Activated CD8-positive, alpha-beta T cell treated with anti-CD3 and anti-CD28 coated beads for 36 hours (primary cell): ENCODE results near the gene PSMD6. TPM values are rescaled to one million over a fixed set of nuclear protein-coding genes. Genes with fewer than 3 reads are reported as not detected.

Source experiments
- ATAC-seq: fragments of 200-7000 bp; cut with Tn5 transposase; one replicate; pipeline ENCODE4 v1.10.0; 2021; ENCODE audit warnings: mild to moderate bottlenecking, moderate library complexity
- CTCF ChIA-PET: fragments of 350-600 bp; sonication (Branson Sonifier 250); formaldehyde crosslinking; loops from one replicate; lab custom pipeline; 2021; ENCODE audit warnings: antibody characterized with exemption; lab: Charles Lee
- POLR2A ChIA-PET: fragments of 350-600 bp; sonication (Branson Sonifier 250); formaldehyde crosslinking; loops from one replicate; lab custom pipeline; 2021; ENCODE audit warnings: antibody characterized with exemption; lab: Charles Lee
- DNase-seq: peaks from one replicate; pipeline ENCODE4 v3.0.0-alpha.2; 2020
- H3K27ac Mint-ChIP-seq: one replicate; pipeline ENCODE4 v1.8.0; 2021; ENCODE audit warnings: mild to moderate bottlenecking, mixed read lengths
- H3K27me3 Mint-ChIP-seq: one replicate; pipeline ENCODE4 v1.8.0; 2021; ENCODE audit warnings: mixed read lengths
- H3K36me3 Mint-ChIP-seq: one replicate; pipeline ENCODE4 v1.8.0; 2021; ENCODE audit warnings: low read depth, mixed read lengths
- H3K4me1 Mint-ChIP-seq: one replicate; pipeline ENCODE4 v1.8.0; 2021; ENCODE audit warnings: low read depth, mixed read lengths
- H3K4me3 Mint-ChIP-seq: one replicate; pipeline ENCODE4 v1.8.0; 2021; ENCODE audit warnings: mild to moderate bottlenecking, moderate library complexity, mixed read lengths
- H3K9me3 Mint-ChIP-seq: one replicate; pipeline ENCODE4 v1.8.0; 2021; ENCODE audit warnings: mixed read lengths
- intact Hi-C: fragments of 100-400 bp; cut with micrococcal nuclease; formaldehyde crosslinking; loops from one replicate; pipeline ENCODE4 v1.10.0; 2022
- total RNA-seq, 2 experiments: library from RNA; stranded (reverse); gene quantifications; one replicate each; pipeline ENCODE4 v1.2.3, GENCODE V29; 2021
- TF ChIP-seq, protein P1 (sequence below): fragments of 200-600 bp; IDR thresholded peaks from one replicate; pipeline ENCODE4 v1.8.0; 2022; ENCODE audit warnings: antibody characterized with exemption, mild to moderate bottlenecking

The PSMD6 gene
- total RNA-seq, 2 experiments from 2014 or later, result 110 to 113 TPM

DNA sequence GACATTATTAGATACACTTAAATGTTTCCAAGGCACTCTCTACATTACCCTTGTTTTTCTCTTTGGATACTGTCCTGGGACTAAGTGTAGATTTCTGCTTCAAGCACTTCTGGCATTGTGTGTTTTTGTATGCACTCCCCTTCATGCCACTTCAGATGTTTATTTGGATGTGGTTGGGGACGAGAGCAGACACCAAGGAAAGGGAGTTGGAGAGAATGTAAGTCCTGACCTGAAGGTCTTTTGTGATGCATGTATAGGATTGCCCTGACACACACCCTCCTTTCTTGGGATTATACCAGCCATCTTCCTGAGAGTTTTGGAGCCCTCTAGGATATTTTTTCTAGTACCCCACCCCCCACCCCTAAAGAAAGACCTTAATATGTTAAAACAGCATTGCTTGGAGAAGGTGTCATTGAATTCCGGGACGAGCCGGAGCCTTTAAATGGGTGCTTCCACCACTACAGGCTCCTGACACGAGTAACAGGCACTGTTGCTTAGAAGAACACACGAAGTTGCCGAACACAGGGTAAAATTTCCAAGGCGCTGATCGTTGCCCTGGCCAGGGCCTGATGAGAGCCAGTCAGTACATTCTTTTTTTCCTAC is 22.7 kb downstream of the PSMD6 start:
- Mint-ChIP-seq H3K4me1 (peaks cover 10% of the 10 kb centered on the region), H3K9me3 (no peaks in the 10 kb centered on the region), H3K36me3 (peaks cover 53% of the 10 kb centered on the region), H3K4me3 (no peak overlapping the region), H3K27me3 (no peaks in the 10 kb centered on the region), H3K27ac (peak overlapping the region; percentile 26)
- TF ChIP-seq, protein P1, sequence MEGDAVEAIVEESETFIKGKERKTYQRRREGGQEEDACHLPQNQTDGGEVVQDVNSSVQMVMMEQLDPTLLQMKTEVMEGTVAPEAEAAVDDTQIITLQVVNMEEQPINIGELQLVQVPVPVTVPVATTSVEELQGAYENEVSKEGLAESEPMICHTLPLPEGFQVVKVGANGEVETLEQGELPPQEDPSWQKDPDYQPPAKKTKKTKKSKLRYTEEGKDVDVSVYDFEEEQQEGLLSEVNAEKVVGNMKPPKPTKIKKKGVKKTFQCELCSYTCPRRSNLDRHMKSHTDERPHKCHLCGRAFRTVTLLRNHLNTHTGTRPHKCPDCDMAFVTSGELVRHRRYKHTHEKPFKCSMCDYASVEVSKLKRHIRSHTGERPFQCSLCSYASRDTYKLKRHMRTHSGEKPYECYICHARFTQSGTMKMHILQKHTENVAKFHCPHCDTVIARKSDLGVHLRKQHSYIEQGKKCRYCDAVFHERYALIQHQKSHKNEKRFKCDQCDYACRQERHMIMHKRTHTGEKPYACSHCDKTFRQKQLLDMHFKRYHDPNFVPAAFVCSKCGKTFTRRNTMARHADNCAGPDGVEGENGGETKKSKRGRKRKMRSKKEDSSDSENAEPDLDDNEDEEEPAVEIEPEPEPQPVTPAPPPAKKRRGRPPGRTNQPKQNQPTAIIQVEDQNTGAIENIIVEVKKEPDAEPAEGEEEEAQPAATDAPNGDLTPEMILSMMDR, result no peak
- POLR2A ChIA-PET, result interaction anchor here (1.1 kb wide), 1 partner anchor 32 kb away, joined by 4 read pairs; no protein-coding TSS in a partner anchor
- intact Hi-C loops, result no loop called here
- no peak for ATAC-seq
- no peak for DNase-seq
- CTCF ChIA-PET, result interaction anchor here (28.1 kb wide), 1 partner anchor 29 kb away, joined by 595 read pairs; no protein-coding TSS in a partner anchor

DNA sequence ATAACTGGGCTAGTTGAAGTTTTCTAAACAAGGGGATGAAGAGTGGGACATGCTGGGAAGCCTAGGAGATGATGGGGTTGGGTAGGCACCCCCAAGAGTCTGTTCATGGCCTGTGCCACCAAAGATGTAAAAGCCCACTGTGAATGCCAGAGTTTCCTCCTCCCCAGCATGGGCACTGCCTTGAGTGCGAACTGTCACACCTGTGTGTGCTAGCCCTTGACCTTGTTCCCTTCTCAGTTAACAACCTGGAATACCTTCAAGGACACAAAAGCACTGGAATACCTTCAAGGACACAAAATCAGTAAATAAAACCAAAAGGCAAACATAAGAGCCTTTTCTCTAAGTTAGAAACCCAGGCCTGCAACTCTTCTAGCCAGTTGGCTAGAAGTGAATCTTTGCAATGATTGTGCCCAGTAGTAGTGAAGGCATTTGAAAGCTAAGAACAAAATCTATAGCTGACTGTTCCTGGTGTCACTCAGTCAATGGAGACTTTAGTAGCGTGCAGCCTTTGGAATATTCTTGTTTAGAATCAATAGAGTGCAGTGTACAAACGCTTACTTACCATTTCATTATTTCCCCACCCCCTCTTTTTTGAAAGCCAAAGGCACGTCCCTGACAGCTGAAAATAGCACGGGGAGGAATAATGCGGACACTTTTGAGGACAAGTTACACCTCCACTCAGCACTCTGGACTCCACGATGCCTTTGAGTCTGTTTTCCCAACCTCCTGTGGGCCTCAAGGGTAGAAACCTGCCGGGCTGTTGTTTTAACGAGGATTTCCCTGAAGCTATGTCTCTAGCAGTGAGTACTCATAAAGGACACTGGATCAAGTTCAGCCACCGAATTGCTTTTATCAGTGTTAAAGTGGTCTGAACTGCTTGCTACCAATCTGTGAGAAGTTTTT is 24.2 kb downstream of the PSMD6 start:
- DNase-seq (no peak), ATAC-seq (no peak)
- Mint-ChIP-seq H3K27me3 (no peaks in the 10 kb centered on the region), H3K4me1 (peaks cover 20% of the 10 kb centered on the region), H3K9me3 (no peaks in the 10 kb centered on the region), H3K36me3 (peaks cover 63% of the 10 kb centered on the region), H3K27ac (peak overlapping the region; percentile 63), H3K4me3 (no peak overlapping the region)
- TF ChIP-seq, protein P1, result no peak
- ChIA-PET CTCF (interaction anchor here (1.0 to 28.1 kb wide), 3 partner anchors 9 to 28 kb away, joined by 3 to 595 read pairs (median 4); no protein-coding TSS in a partner anchor), POLR2A (interaction anchor here (1.6 kb wide), 2 partner anchors 9 to 15 kb away, joined by 3 to 4 read pairs; no protein-coding TSS in a partner anchor)
- intact Hi-C loops, result no loop called here

DNA sequence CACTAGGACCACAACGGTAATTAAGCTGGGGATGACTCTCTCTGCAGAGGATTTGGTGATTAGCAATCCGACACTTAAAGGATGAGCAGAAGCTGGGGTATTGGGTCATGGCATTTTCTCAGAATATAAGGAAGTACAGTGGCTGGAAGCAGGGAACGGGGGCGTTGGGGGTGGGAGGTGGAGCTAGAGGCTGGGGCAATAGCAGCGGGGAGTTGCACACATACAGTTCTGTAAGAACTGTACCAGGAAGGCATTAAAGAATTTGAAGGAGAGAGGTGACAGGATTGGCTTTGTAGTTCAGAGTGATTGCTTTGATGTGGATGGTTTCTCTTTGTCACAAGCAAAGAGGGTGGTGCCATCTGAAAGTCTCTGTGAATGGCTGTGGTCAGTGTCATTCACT is 28.2 kb downstream of the PSMD6 start:
- Mint-ChIP-seq H3K9me3 (no peaks in the 10 kb centered on the region), H3K27me3 (no peaks in the 10 kb centered on the region), H3K4me1 (peaks cover 27% of the 10 kb centered on the region), H3K36me3 (peaks cover 70% of the 10 kb centered on the region), H3K27ac (peak overlapping the region; percentile 71), H3K4me3 (no peak overlapping the region)
- intact Hi-C loops, result no loop called here
- CTCF ChIA-PET, result interaction anchor here (1.1 to 28.1 kb wide), 6 partner anchors 9 to 102 kb away, joined by 3 to 595 read pairs (median 5); no protein-coding TSS in a partner anchor
- ATAC-seq (peak; percentile 58), DNase-seq (no peak)
- TF ChIP-seq, protein P1, result no peak
- POLR2A ChIA-PET, result interaction anchor here (0.7 to 1.9 kb wide), 2 partner anchors 9 to 33 kb away, joined by 3 to 5 read pairs; no protein-coding TSS in a partner anchor

DNA sequence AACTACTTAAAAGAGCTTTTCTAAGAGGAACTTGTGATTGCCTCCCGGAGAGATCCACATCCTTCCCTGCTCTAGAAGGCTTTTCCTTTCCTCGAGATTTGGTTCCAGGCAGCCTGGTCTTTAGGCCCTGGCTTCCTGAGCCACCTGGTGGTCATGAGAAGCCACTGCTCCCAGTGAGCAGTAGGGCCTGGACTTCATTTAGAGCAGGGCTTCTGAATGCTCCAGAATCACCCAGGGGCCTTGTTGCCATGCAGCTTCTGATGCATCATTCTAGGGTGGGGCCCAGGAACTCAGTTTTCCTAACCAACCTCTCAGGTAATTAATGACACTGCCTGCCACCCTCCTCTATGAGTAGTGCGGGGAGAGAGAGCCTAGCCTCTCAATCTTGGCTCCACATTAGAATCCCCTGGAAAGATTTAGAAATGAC is 29.6 kb downstream of the PSMD6 start:
- DNase-seq (peak; percentile 60), ATAC-seq (peak; percentile 96)
- ChIA-PET POLR2A (interaction anchor here (0.6 to 1.5 kb wide), 4 partner anchors 8 to 28 kb away, joined by 3 to 5 read pairs (median 4); no protein-coding TSS in a partner anchor), CTCF (interaction anchor here (0.7 to 28.1 kb wide), 14 partner anchors 10 to 101 kb away, joined by 3 to 595 read pairs (median 3); no protein-coding TSS in a partner anchor)
- intact Hi-C loops, result loop anchor here (1.0 kb wide), 1 partner anchor 31 kb away; no protein-coding TSS in a partner anchor
- no peak overlapping the region for H3K4me3 Mint-ChIP-seq
- H3K9me3 Mint-ChIP-seq, result no peaks in the 10 kb centered on the region
- peak overlapping the region; percentile 59 for H3K27ac Mint-ChIP-seq
- no peaks in the 10 kb centered on the region for H3K27me3 Mint-ChIP-seq
- TF ChIP-seq, protein P1, result peak; percentile 78
- peaks cover 29% of the 10 kb centered on the region for H3K4me1 Mint-ChIP-seq
- H3K36me3 Mint-ChIP-seq, result peaks cover 63% of the 10 kb centered on the region
